HEK293T (cell line): ENCODE measurements around the gene SLC38A3.

Experiments
- FOXM1 ChIP-seq: fragments of 450-650 bp; IDR thresholded peaks from 2 replicates; pipeline ENCODE4 v1.6.1; 2017; ENCODE audit warnings: mild to moderate bottlenecking, borderline replicate concordance
- HDGF ChIP-seq: fragments of 450-650 bp; IDR thresholded peaks from 2 replicates; pipeline ENCODE4 v1.6.1; 2017; ENCODE audit warnings: antibody characterized with exemption, borderline replicate concordance
- PKNOX1 ChIP-seq: fragments of 450-650 bp; IDR thresholded peaks from 2 replicates; pipeline ENCODE4 v1.6.1; 2016
- SP1 ChIP-seq: fragments of 450-650 bp; IDR thresholded peaks from 2 replicates; pipeline ENCODE4 v1.6.1; 2017
- SUZ12 ChIP-seq: fragments of 450-650 bp; IDR thresholded peaks from 2 replicates; pipeline ENCODE4 v1.6.1; 2016; ENCODE audit warnings: mild to moderate bottlenecking

- TF ChIP-seq PKNOX1 (no peak), SP1 (no peak), HDGF (no peak), FOXM1 (no peak), SUZ12 (no peak)
These were observed 34.4 kb upstream of the SLC38A3 start for GRCh38 chr3:50170689-50171088.
